C4-2B (cell line): ENCODE data around the gene PDCD1.
A peak's percentile ranks its signal among the peaks of the same experiment; 100 is the strongest.

Experiments used
- H3K27ac ChIP-seq: fragments of 450-650 bp; 2 replicates; pipeline ENCODE4 v1.5.1; 2017
- CTCF ChIP-seq: fragments of 450-650 bp; conservative IDR thresholded peaks from 2 replicates; pipeline ENCODE4 v1.5.1; 2017; ENCODE audit warnings: mild to moderate bottlenecking
- ZFX ChIP-seq: fragments of 450-650 bp; IDR thresholded peaks from 2 replicates; pipeline ENCODE4 v1.6.1; 2017

Gene PDCD1

DNA sequence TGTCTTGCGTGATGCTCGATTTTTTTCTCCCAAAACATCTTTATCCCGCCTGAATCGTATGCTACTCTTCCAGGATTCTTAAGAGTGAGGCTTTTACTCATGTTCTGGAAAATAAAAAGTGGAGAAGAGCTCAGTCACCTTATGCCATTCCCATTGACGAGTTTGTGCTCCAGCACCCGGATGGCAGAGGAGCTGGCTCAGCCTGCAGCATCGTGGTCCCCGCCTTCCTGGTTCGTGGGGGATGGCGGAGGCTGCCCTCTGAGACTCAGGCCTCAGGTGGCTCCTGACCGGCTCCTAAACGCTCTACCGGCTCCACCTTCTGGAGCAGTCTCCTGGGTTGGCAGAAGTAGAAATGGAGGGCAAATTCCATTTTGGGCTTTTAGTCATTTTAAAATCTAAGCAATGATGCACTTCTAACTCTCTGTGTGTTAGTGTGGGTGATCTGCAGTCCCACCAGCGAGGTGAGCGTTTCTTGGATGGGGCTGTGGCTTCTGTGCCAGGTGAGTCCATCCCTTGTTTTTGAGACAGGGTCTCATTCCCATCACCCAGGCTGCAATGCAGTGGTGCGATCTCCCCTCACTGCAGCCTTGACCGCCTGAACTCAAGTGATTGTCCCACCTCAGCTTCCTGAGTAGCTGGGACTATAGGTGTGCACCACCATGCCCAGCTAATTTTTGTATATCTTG lies 38.7 kb upstream of the PDCD1 start:
- no peak for TF ChIP-seq ZFX
- no peak for TF ChIP-seq CTCF

DNA sequence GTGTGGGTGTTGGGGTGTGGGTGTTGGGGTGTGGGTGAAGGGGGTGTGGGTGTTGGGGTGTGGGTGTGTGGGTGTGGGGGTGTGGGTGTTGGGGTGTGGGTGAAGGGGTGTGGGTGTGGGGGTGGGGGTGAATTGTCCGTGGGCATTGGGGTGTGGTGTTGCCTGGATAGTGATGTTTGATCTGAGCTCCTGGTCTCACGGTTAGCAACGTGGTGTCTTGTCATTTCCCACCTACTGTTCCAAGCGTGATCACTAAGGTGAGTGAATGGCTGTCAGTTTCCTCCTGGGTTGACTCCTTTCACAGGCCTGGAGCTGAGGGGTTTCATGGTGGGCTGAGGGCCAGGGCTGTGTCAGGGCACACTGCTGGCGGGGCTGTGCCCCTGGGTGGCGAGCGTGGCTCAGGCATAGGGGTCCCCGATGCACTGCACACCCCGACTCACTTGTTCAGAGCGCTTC lies 38.1 kb upstream of the PDCD1 start:
- no peak overlapping the region for H3K27ac ChIP-seq
- TF ChIP-seq CTCF (no peak), ZFX (no peak)

More for the DNA sequence above, 38.7 kb upstream of the PDCD1 start:
- H3K27ac ChIP-seq, result no peak overlapping the region

DNA sequence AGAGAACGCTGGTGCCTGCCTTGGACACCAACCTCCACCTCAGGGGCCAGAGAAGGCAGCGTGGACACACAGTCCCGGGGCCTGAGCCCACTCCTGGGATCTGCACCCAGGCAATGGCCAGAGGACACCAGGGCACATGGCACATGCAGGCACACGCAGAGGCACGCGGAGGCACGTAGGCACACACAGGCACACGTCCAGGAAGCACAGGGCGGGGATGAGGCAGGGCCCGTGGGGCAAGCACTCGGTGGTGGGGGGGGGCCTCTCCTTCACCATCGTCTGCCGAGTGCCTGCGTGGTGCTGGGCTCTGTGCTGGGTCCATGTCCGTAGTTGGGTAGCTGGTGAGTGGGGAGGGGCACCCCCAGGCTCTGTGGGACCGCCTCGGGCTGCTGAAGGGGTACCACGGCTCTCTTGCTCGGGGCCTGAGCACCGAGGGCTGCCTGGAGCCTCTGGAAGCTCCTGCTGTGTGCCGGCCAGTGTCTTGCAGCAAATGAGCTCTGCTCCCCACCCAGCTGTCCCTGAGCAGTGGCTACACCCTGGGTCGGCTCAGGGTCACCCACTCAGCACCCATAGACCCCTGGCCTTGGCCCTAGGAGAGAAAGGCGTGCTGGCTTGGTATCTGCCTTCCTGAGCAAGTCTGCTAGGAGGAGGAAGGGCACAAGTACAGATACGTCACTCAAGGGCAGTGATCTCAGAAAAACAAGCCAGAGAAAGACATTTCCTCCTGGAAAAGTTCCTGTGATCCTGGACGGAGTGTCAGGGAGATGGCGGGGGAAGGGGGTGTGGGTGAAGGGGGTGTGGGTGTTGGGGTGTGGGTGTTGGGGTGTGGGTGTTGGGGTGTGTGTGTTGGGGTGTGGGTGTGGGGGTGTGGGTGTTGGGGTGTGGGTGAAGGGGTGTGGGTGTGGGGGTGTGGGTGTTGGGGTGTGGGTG lies 37.3 kb upstream of the PDCD1 start:
- TF ChIP-seq ZFX, result no peak
- no peak for TF ChIP-seq CTCF
- peak overlapping the region; percentile 98 for H3K27ac ChIP-seq

DNA sequence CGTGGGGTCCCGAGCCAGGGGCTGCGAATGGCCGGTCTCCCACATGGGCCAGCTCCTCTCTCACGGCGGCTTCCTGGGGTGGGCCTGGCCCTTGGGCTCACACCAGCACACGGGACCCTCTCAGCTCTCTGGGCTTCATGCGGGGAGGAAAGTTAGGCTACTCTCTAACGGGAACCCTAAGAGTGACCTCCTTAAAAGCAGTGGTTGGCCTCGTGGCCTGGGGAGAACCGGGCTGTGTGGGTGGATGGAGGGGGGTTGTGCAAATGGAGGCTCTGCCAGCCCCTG lies 36.7 kb upstream of the PDCD1 start:
- peak overlapping the region; percentile 98 for H3K27ac ChIP-seq
- TF ChIP-seq ZFX (no peak), CTCF (no peak)

- TF ChIP-seq CTCF (no peak), ZFX (no peak)
- peak overlapping the region; percentile 98 for H3K27ac ChIP-seq
Measured at GRCh38 chr2:241894681-241895426, 36.2 kb upstream of the PDCD1 start.

DNA sequence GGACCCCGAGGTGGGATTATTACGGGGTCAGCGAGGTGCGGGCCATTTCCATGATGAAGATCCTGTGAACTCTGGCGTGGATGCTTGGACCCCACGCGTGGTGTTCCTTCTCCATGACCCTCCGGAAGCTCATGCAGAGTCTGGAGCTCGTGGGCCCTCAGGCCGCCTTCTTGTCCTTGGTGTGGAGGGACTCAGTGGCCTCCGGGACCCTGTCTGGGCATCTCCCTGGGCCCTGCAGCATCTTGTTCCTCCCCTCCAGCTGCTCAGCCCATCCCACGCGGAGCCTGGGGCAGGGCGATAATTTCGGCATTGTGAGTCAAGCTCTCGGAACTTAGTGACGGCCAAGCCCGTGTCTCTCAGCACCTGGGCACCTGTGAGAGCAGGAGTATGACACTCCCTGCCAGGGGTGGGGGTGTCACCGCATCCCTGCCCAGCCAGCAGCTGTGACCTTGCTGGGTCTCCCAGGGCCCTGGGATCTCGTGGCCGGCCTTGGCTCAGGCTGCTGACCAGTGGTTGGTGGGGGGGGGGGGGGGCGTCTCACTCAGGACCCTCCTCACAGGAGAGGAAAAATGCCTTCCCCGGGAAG lies 35.5 kb upstream of the PDCD1 start:
- H3K27ac ChIP-seq, result peak overlapping the region; percentile 98
- TF ChIP-seq CTCF, result no peak
- TF ChIP-seq ZFX, result no peak
